H7 (cell line): ENCODE measurements around the gene BUB3. TPM values are rescaled to one million over a fixed set of nuclear protein-coding genes. Genes with fewer than 3 reads are reported as not detected.
"Not testable (repeated sequence)": the region's sequence is repeated elsewhere in the genome, so short reads cannot be mapped to it uniquely, and the experiment has no call there.

Source experiments
- DNase-seq: peaks from one replicate; pipeline ENCODE4 v3.0.0; 2012
- H3K27me3 ChIP-seq: 2 replicates; pipeline ENCODE4 v1.6.0; 2011; ENCODE audit warnings: mild to moderate bottlenecking, low read length; ENCODE audit not compliant: control insufficient read depth, insufficient read depth
- H3K36me3 ChIP-seq: replicated peaks from 2 replicates; pipeline ENCODE4 v1.5.1; 2011; ENCODE audit warnings: low read length; ENCODE audit not compliant: control insufficient read depth, insufficient read depth
- H3K4me3 ChIP-seq: 2 replicates; pipeline ENCODE4 v1.5.1; 2011; ENCODE audit warnings: low read depth, mild to moderate bottlenecking, control low read depth, low read length, moderate library complexity; ENCODE audit not compliant: insufficient read depth
- total RNA-seq: library from RNA; depleted of rRNA; stranded (reverse); fragments of >200 nt; shearing (Covaris generic); gene quantifications from 2 replicates; pipeline ENCODE4 v1.2.3, GENCODE V29; 2014

BUB3 gene
- total RNA-seq, 1 experiment from 2014 or later: 359 TPM

GRCh38 chr10:123158682-123159081 is 4.5 kb downstream of the BUB3 start:
- Histone ChIP-seq H3K36me3 (peaks cover 33% of the 10 kb centered on the region), H3K4me3 (no peak overlapping the region), H3K27me3 (no peaks in the 10 kb centered on the region)
- DNase-seq: no peak

GRCh38 chr10:123160311-123160980 is 6.2 kb downstream of the BUB3 start:
- peaks cover 32% of the 10 kb centered on the region for H3K36me3 ChIP-seq

GRCh38 chr10:123164319-123164718 is 10.1 kb downstream of the BUB3 start:
- H3K36me3 ChIP-seq: peaks cover 19% of the 10 kb centered on the region
- DNase-seq: no peak
- no peak overlapping the region for H3K4me3 ChIP-seq
- H3K27me3 ChIP-seq: no peaks in the 10 kb centered on the region

More at GRCh38 chr10:123160311-123160980, 6.2 kb downstream of the BUB3 start:
- H3K27me3 ChIP-seq: no peaks in the 10 kb centered on the region
- no peak for DNase-seq
- H3K4me3 ChIP-seq: no peak overlapping the region

GRCh38 chr10:123165445-123166072 is 11.4 kb downstream of the BUB3 start:
- peak; percentile 13 for DNase-seq
- Histone ChIP-seq H3K4me3 (no peak overlapping the region), H3K36me3 (peaks cover 18% of the 10 kb centered on the region), H3K27me3 (no peaks in the 10 kb centered on the region)

GRCh38 chr10:123166618-123167017 is 12.4 kb downstream of the BUB3 start:
- Histone ChIP-seq H3K36me3 (peaks cover 14% of the 10 kb centered on the region), H3K4me3 (no peak overlapping the region), H3K27me3 (no peaks in the 10 kb centered on the region)
- no peak for DNase-seq

GRCh38 chr10:123170961-123171360 is 16.8 kb downstream of the BUB3 start:
- Histone ChIP-seq H3K36me3 (peaks cover 2% of the 10 kb centered on the region; the same call in 1 of the 2 replicates), H3K27me3 (no peaks in the 10 kb centered on the region), H3K4me3 (no peak overlapping the region)
- no peak for DNase-seq

GRCh38 chr10:123171616-123172015 is 17.4 kb downstream of the BUB3 start:
- not testable (repeated sequence) for H3K36me3 ChIP-seq, DNase-seq, H3K27me3 ChIP-seq, H3K4me3 ChIP-seq

GRCh38 chr10:123175389-123176387 is 21.5 kb downstream of the BUB3 start:
- no peak for DNase-seq
- Histone ChIP-seq H3K27me3 (no peaks in the 10 kb centered on the region), H3K36me3 (peaks cover 1% of the 10 kb centered on the region; the same call in 1 of the 2 replicates), H3K4me3 (no peak overlapping the region)

GRCh38 chr10:123178390-123178789 is 24.2 kb downstream of the BUB3 start:
- not testable (repeated sequence) for H3K4me3 ChIP-seq

GRCh38 chr10:123180101-123181090 is 26.2 kb downstream of the BUB3 start:
- no peaks in the 10 kb centered on the region for H3K27me3 ChIP-seq
- DNase-seq: no peak
- H3K4me3 ChIP-seq: no peak overlapping the region
- H3K36me3 ChIP-seq: peaks cover 1% of the 10 kb centered on the region; the same call in 1 of the 2 replicates

More at GRCh38 chr10:123178390-123178789, 24.2 kb downstream of the BUB3 start:
- H3K36me3 ChIP-seq, H3K27me3 ChIP-seq, DNase-seq: not testable (repeated sequence)

- Histone ChIP-seq H3K36me3 (no peaks in the 10 kb centered on the region), H3K4me3 (no peak overlapping the region), H3K27me3 (no peaks in the 10 kb centered on the region)
- no peak for DNase-seq
Observed at GRCh38 chr10:123183724-123184123, 29.5 kb downstream of the BUB3 start.

- Histone ChIP-seq H3K36me3 (no peaks in the 10 kb centered on the region), H3K27me3 (no peaks in the 10 kb centered on the region), H3K4me3 (no peak overlapping the region)
- no peak for DNase-seq
Observed at GRCh38 chr10:123187781-123188180, 33.6 kb downstream of the BUB3 start.

GRCh38 chr10:123191886-123192285 is 37.7 kb downstream of the BUB3 start:
- Histone ChIP-seq H3K4me3 (no peak overlapping the region), H3K27me3 (no peaks in the 10 kb centered on the region), H3K36me3 (no peaks in the 10 kb centered on the region)
- DNase-seq: no peak
